Measurements from ENCODE around the gene ZNF763.
"Not testable (repeated sequence)": the region's sequence is repeated elsewhere in the genome, so short reads cannot be mapped to it uniquely, and the experiment has no call there.

ZNF763 gene

GRCh38 chr19:11964858-11965645, at the start of gene ZNF763:
TSS of gene ZNF763 (plus strand) at chr19:11965040. CDS start at chr19:11965209, 169 bp downstream.
- in situ Hi-C loops (cut with HindIII; ENCODE audit: low sequenced_read_pairs) = no loop called here

GRCh38 chr19:11921852-11922495, 42.9 kb upstream of the ZNF763 start:
- in situ Hi-C loops (cut with HindIII; ENCODE audit: low sequenced_read_pairs) = no loop called here

- in situ Hi-C loops (cut with HindIII; ENCODE audit: low sequenced_read_pairs) = no loop called here
These were observed 39.8 kb upstream of the ZNF763 start, which contains the start of gene ZNF700 for GRCh38 chr19:11924886-11925650. TSS of gene ZNF700 (plus strand) at chr19:11925107. CDS start at chr19:11925211, 104 bp downstream.

- in situ Hi-C loops (cut with HindIII; ENCODE audit: low sequenced_read_pairs) = not testable (repeated sequence)
These were observed 39.1 kb upstream of the ZNF763 start for GRCh38 chr19:11925651-11926187.

GRCh38 chr19:11927227-11927626, 37.6 kb upstream of the ZNF763 start:
- in situ Hi-C loops (cut with HindIII; ENCODE audit: low sequenced_read_pairs) = no loop called here

- in situ Hi-C loops (cut with HindIII; ENCODE audit: low sequenced_read_pairs) = no loop called here
These were observed 33.8 kb upstream of the ZNF763 start for GRCh38 chr19:11931051-11931450.

GRCh38 chr19:11931513-11931912, 33.3 kb upstream of the ZNF763 start:
- in situ Hi-C loops (cut with HindIII; ENCODE audit: low sequenced_read_pairs) = no loop called here

GRCh38 chr19:11935829-11936228, 29.0 kb upstream of the ZNF763 start:
- in situ Hi-C loops (cut with HindIII; ENCODE audit: low sequenced_read_pairs) = not testable (repeated sequence)

- in situ Hi-C loops (cut with HindIII; ENCODE audit: low sequenced_read_pairs) = not testable (repeated sequence)
These were observed 26.5 kb upstream of the ZNF763 start for GRCh38 chr19:11938383-11938782.

GRCh38 chr19:11941361-11941887, 23.4 kb upstream of the ZNF763 start:
- in situ Hi-C loops (cut with HindIII; ENCODE audit: low sequenced_read_pairs) = loop anchor here (10.0 kb wide), 1 partner anchor 57 kb away; the partner anchor contains the start of gene ZNF69

GRCh38 chr19:11942008-11942842, 22.6 kb upstream of the ZNF763 start:
- in situ Hi-C loops (cut with HindIII; ENCODE audit: low sequenced_read_pairs) = loop anchor here (10.0 kb wide), 1 partner anchor 57 kb away; the partner anchor contains the start of gene ZNF69

GRCh38 chr19:11942843-11943108, 22.1 kb upstream of the ZNF763 start:
- in situ Hi-C loops (cut with HindIII; ENCODE audit: low sequenced_read_pairs) = loop anchor here (10.0 kb wide), 1 partner anchor 58 kb away; the partner anchor contains the start of gene ZNF69

GRCh38 chr19:11944656-11945055, 20.2 kb upstream of the ZNF763 start:
- in situ Hi-C loops (cut with HindIII; ENCODE audit: low sequenced_read_pairs) = loop anchor here (10.0 kb wide), 1 partner anchor 60 kb away; the partner anchor contains the start of gene ZNF69

GRCh38 chr19:11948646-11949045, 16.2 kb upstream of the ZNF763 start:
- in situ Hi-C loops (cut with HindIII; ENCODE audit: low sequenced_read_pairs) = loop anchor here (10.0 kb wide), 1 partner anchor 64 kb away; the partner anchor contains the start of gene ZNF69

- in situ Hi-C loops (cut with HindIII; ENCODE audit: low sequenced_read_pairs) = loop anchor here (10.0 kb wide), 1 partner anchor 64 kb away; the partner anchor contains the start of gene ZNF69
These were observed 15.6 kb upstream of the ZNF763 start for GRCh38 chr19:11949201-11949600.

GRCh38 chr19:11949614-11950080, 15.2 kb upstream of the ZNF763 start:
- in situ Hi-C loops (cut with HindIII; ENCODE audit: low sequenced_read_pairs) = loop anchor here (5.0 to 10.0 kb wide), 2 partner anchors 65 to 183 kb away; partner anchors contain the start of gene ZNF69

GRCh38 chr19:11950312-11950711, 14.5 kb upstream of the ZNF763 start:
- in situ Hi-C loops (cut with HindIII; ENCODE audit: low sequenced_read_pairs) = loop anchor here (5.0 kb wide), 1 partner anchor 182 kb away; no protein-coding TSS in a partner anchor

- in situ Hi-C loops (cut with HindIII; ENCODE audit: low sequenced_read_pairs) = no loop called here
These were observed 1.1 kb upstream of the ZNF763 start for GRCh38 chr19:11963566-11964355.

GRCh38 chr19:11964496-11964857, 363 bp upstream of the ZNF763 start:
- in situ Hi-C loops (cut with HindIII; ENCODE audit: low sequenced_read_pairs) = no loop called here
